HG02852 (cell line): ENCODE measurements around the gene SLC30A7.
"Not testable (repeated sequence)": the region's sequence is repeated elsewhere in the genome, so short reads cannot be mapped to it uniquely, and the experiment has no call there.

Source experiments
- ATAC-seq: cut with Tn5 transposase; IDR thresholded peaks from one replicate; pipeline ENCODE4 v1.9.1; 2021; ENCODE audit warnings: mild to moderate bottlenecking, moderate library complexity; ENCODE audit not compliant: unreplicated experiment

Gene SLC30A7

DNA sequence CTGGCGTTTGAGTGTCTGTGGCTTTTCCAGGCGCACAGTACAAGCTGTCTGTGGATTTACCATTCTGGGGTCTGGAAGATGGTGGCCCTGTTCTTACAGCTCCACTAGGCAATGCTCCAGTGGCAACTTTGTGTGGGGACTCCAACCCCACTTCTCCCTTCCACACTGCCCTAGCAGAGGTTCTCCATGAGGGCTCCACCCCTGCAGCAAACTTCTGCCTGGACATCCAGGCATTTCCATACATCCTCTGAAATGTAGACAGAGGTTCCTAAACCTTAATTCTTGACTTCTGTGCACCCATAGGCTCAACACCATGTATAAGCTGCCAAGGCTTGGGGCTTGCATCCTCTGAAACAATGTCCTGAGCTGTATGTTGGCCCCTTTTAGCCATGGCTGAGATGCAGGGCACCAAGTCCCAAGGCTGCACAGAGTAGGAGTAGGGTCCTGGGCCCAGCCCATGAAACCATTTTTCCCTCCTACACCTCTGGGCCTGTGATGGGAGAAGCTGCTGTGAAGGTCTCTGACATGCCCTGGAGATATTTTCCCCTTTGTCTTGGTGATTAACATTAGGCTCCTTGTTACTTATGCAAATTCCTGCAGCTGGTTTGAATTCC lies 5.9 kb upstream of the SLC30A7 start:
- not testable (repeated sequence) for ATAC-seq

DNA sequence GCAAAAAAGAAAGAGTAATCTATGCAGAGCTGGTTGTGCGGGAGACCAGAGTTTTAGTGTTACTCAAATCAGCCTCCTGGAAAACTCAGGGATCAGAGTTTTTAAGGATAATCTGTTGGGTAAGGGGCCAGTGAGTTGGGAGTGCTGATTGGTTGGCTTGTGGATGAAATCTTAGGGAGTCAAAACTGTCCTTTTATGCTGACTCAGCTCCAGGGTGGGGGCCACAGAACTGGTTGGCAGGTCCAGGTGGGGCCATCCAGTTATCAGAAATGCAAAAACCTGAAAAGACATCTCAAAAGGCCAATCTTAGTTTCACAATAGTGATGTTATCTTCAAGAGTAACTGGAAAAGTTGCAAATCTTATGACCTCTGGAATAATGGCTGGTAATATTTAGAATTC lies 4.5 kb upstream of the SLC30A7 start:
- no peak for ATAC-seq

DNA sequence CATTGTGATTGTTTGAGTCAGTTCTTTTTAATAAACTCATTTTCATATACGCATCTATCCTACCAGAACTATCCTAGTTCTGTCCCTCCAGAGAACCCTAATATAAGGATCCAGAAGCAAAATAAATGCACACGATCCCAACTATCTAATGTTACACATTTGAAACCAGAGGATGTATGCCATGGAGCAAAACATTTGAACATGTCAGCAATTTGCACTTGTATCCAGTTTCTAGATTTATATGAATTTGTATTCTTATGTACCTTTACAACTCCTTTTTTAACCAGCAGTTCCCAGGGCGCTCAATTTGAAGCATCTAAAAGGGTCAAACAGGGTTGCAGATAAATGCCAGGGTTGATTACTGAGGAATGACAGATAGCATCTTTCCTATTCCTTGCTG lies 3.3 kb upstream of the SLC30A7 start:
- ATAC-seq: no peak

DNA sequence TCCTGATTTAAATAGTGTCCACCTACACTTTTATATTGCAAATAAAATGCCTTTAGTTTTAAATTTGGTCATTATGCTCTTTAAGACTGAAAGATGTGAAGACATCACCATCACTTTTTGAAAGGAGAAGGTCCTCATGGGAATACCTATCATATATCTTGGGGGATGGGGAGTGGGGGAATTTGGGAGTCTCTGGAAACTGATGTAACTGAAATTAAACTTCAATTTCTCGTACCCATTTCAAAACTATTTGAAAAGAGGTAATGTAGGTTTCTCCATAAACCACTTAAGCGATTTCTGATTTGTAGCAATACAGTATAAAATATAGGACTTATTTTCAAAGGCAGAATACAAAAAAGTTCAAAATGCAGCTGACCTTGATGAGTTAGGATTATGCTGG lies 2.2 kb upstream of the SLC30A7 start:
- no peak for ATAC-seq

DNA sequence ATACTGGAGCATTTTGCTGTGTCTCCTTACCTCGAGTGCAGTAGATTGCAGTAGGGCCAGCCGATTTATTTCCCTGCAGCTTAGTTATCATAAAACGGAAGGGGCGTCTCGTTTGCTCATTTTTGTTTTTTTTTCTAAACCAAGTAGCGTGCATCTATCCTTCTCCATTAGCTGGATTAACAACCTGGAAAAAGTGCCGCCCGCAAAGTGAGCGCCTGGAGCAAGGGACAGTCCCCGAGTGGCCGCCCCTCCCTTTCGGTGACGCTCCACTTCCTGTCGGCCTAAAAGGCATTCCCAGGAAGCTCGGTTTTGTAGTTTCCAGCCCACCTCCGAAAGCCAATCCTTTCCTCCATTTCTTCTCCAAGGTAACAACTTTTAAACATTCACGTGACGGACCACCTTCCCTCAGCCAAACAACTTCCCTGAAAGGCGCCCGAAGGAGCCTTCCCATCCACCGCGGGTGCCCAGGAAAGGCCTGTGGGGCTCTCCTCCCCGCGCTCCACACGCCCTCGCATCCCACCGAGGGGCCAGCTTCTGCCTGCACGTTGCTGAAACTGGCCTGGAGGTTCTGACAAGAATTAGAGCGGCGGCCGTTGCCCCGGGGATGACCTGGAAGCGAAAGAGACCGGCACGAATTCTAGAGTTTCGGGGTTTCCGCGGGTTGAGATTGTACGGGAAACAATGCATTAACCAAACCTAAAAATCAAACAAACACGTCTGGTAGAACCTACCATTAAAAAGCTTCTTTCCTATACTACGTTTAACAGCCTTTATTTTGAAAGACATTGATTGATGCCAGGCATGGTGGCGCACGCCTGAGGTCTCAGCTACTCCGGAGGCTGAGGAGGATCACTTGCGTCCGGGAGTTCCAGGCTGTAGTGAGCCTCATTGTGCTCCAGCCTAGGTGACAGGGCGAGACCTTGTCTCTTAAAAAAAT lies 1.0 kb upstream of the SLC30A7 start, which contains the start of gene EXTL2:
TSS of gene EXTL2 (minus strand) at position 240 of the 937 bp plus-strand sequence. CDS start 6,085 bp downstream, outside the sequence.
- ATAC-seq: peak; percentile 48

DNA sequence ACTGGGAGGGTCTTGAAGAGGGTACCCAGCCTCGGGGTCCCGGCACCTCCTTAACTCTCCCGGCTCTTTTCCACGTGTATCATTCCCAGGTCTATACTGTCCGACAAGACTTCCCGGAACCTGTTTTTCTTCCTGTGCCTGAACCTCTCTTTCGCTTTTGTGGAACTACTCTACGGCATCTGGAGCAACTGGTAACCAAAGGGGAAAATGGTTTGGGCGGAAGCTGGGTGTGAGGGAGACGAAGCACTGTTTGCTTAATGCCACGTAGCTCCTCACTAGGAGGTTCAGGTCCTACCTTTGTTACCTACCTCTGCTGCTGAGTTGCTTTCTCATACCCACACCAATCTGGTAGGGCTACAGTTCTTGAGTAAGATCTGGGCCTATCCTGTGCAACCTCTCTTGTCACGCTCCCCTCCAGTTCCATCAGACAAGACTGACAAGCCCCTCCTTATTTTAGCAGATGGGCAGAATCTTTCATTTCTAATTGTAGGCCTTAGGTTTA lies 642 bp downstream of the SLC30A7 start:
- peak; percentile 36 for ATAC-seq

DNA sequence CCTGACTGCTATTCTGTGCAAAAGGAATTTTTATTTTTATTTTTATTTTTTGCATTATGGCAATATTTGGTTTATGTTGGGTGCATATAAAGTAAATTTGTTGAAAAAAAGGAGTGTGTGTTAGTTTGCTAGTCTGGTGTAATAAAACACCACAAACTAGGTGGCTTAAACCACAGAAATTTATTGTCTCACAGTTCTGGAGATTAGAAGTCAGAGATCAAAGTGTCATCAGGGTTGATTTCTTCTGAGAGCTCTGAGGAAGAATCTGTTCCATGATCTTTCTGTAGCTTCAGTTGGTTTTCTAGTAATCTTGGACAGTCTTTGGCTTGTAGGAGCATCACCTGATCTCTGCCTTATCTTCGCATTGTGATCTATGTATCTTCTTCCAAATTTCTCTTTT lies 6.5 kb downstream of the SLC30A7 start:
- no peak for ATAC-seq

DNA sequence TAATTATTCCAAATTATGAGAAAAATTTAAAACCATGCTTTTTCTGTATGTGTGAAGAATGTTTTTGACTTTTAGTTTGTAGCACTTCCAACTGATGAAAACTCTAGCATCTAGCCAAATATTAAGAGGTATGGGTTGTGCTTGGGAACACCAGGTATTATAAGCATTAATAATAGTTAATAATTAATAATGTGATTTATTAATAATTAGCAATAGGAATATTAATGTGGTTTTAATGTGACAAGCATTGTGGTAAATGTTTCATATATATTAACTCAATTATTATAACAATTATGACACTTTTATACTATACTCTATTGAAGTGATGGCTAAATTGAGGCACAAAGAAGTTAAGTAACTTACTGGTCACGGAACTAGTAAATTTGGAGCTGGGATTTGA lies 7.9 kb downstream of the SLC30A7 start:
- no peak for ATAC-seq

DNA sequence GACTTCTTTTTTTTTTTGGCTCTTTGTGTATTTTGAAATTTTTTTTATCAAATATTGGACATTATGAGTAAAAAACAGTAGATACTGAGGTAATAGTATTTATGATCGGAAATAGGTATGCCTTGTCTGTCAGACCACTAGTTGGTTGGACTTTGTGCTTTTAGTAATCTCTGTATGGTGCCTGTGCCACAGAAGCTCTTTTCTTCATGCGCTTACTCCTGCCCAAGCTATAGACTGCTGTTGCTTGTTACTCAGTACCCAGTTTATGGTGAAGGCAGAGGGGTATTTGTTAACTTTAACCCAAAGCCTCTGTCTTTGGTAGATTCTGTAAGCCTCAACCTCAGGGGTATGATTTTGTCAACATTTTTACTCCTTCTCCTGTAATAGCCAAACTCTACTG lies 8.6 kb downstream of the SLC30A7 start:
- no peak for ATAC-seq

DNA sequence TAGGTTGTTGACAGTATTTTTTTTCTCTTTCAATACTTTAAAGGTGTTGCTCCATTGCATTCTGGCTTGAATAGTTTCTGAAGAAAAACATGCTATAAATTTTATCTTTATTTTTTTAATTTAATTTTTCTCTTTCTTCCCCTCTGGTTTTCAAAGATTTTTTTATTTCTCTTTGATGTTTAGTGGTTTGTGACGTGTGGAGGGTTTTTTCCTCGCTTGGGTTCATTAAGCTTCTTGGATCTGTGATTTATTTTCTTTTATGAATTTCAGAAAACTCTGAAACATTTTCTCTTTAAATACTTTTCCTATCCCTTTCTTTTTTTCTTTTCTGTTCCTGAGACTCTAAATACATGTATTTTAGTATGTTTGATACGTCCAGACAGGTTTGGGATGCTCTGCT lies 9.3 kb downstream of the SLC30A7 start:
- ATAC-seq: no peak

DNA sequence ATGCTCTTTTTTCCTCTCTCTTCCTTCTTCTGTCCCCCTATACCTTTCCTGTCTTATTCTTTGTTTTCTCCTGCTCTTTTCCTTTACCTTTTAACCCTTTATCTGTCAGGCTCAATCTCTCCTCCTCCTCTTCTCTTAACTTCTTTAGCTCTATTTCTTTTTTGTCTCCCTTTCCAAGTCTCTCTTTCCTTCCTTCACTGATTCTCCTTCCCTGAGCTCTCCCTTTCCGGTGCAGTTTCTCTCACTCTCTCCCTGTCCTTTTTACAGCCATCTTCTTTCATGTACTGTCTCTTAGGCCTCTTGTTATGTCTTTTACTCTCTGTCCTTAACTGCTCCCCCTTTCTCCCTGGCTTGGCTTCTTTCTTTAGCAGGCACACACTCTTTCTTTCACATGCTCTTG lies 12.0 kb downstream of the SLC30A7 start:
- no peak for ATAC-seq

DNA sequence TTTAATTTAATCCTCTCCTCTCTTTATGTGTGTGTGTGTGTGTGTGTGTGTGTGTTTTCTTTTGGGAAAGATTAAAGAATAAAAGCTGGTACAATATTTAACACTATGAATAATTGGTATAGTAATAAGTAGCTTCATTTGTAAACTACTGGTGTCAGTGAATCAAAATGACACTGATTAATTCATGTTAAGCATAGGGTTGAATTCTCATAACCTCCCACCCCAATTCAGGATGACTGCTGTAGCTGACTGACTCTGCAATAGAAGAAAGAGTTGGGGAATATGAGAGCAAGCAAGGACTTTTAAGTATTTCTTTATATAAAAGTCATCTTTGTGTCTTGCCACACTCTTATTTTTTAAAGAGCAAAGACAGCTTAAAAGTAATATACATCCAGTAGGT lies 13.1 kb downstream of the SLC30A7 start:
- ATAC-seq: no peak

DNA sequence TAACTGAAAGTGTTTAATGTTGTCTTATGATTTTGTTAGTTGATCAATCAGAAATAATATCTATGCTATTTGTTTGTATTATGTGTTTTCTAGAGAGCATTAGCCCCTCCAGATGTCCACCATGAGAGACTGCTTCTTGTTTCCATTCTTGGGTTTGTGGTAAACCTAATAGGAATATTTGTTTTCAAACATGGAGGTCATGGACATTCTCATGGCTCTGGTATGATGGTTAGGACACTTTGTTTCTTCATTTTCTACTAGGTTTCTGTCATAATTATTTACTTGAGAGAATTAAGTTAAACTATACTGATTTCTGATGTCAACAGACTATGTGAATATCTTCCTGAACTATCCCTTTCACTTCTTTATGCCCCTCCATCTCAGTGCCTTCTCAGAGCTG lies 16.1 kb downstream of the SLC30A7 start:
- ATAC-seq: no peak

DNA sequence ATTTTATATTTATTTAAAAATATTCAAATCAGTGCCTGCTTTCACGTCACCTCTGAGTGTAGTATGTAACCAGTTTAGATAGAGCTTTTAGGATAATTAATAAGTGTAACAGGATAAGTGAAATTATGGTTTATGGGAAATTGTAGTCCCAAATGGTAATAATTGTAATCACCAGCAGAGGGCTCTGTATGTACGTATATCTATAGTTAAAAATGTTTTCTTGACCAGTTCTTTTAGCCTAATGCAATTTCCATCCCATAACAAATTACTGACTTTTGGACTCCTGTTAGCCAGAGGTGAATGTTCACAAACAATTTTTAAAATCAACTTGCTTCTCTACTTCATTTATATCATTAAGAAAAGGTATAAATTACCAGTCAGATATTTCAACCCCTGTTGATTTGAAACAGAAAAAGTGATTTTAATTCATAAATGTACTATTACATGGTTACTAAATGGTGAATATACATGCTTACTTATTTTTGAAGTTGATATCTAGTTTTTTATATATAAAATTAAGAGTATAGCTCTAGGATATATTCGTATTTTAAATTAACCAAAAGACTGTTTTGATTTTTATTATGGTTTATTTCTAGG lies 25.3 kb downstream of the SLC30A7 start:
- ATAC-seq: no peak

DNA sequence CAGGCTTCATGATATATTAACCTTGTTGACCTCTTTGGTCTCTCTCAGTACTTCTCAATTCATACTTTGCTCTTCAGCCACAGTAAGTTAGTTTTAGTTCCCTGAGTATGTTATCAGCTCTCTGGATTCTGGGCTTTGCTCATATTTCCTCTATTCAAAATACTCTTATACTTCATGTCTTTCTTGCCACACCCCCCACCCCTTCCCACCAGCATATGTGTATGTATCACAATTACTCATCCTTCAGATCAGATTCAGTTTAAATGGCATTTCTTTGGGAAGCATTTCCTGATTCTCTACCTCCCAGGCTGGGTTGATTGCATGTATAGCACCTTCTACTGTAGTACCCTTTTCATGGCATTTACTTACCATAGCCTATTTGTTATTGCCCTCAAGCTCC lies 28.3 kb downstream of the SLC30A7 start:
- no peak for ATAC-seq

DNA sequence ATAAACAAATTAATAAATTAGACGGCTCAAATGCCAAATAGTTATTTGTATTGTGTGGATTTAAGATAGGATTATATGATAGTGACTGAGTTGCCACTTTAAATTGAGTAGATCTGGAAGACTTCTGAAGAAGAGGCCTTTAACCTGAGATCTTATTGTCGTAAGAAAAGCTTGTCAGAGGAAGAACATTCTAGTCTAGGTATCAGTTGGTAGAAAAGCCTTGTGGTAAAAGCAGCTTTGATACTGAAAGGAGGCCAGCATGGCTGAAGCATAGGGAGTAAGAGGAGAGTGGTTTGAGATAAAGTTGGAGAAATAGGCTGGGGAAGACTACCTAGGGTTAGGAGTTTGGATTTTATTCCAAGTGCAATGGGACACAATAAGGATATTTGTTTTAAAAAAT lies 29.1 kb downstream of the SLC30A7 start:
- ATAC-seq: no peak

DNA sequence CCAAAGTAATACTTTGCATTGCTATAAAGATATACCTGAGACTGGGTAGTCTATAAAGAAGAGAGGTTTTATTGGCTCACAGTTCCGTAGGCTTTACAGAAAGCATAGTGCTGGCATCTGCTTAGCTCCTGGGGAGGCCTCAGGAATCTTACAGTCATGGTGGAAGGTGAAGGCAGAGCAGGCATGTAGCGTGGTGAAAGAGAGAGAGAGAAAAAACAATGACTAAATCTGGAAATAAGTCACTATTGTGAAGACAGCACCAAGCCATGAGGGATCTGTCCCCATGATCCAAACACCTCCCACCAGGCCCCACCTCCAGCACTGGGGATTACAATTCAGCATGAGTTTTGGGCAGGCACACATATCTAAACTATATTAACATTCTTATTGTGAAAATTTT lies 30.4 kb downstream of the SLC30A7 start:
- no peak for ATAC-seq

DNA sequence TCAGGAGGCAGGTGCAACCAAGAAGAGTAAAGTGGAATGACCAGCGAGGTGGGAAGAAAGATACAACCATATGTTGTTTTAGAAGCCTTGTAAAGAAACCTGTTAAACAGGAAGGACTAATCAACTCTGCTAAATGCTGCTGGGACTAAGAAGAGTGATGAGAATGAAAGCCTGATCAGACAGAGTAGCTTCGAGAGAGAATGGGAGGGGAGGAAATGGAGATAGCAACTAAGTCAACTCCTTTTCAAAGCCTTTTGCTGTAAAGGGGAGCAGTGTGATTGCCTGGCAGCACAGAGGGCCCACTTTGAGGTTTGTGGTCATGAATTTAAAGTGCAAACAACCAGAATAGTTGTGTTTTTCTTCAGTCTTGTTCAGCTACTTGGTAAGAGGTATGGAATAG lies 31.4 kb downstream of the SLC30A7 start:
- ATAC-seq: peak; percentile 77

DNA sequence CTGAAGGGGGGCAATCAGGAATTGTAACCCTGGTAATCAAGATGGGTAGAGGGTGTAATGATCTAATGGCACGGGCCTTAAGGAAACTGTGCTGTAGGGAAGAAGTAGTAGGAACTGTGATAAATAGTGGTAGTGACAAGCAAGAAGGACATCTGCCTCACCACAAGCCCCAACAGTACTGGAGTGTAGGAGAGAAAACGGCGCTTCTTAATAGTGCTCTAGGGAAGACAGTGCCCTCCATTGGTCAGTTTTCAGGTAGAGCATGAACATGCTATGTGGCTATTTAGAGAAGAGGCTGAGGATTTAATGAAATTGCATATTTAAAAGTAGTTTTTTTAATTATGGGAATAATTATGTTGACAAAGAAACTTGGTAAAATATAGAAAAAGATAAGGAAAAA lies 32.2 kb downstream of the SLC30A7 start:
- ATAC-seq: no peak

DNA sequence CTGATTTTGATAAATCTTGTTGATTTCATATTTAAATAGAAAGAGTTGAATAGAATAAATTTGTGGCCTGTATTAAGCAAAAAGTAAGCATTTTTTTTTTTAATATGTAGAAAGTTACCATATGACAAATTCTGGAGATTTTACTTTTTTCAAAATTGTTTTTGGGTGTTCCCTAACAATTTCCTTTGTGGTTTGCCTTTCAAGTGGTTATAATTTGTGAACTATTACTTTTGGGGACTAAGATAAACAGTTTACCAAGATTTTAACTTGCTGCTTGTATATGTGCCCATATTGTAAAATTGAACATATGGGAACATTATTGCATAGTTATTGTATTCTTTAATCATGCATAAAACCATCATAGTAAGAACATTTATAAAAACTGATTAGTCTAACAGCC lies 34.6 kb downstream of the SLC30A7 start:
- ATAC-seq: no peak

DNA sequence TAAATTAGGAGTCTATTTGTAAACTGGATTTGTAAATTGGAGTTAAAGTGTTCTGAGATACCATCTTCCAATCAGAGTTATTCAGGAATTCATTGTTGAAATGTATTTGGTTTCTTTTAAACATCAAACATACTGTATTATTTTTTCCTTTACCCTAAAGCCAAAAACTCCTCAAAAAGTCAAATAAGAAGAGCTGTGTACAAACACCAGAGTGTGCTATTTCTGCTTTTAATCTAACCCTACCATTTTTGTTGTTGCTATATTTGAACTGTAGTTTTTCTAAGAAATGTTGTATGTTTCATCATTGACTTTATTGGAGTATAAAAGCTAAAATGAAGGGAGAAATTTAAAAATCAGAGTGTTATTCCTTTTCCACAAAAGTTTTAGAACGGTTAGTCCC lies 35.8 kb downstream of the SLC30A7 start:
- ATAC-seq: no peak

DNA sequence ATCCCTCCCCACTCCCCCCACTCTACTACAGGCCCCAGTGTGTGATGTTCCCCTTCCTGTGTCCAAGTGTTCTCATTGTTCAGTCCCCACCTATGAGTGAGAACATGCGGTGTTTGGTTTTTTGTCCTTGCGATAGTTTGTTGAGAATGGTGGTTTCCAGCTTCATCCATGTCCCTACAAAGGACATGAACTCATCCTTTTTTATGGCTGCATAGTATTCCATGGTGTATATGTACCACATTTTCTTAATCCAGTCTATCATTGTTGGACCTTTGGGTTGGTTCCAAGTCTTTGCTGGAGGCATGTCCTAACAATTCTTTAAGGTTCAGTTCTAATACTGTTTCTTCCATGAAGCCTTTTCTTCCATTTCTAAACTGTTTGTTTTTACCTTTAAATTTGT lies 37.7 kb downstream of the SLC30A7 start:
- ATAC-seq: not testable (repeated sequence)
